BLaER1 treated with 17β-estradiol and CSF1 and Interleukin-3, amounts not matched to agents 10 nM and 100 nM (cell line): ENCODE data around the gene EEFSEC.

Experiments used
- H3K27ac ChIP-seq, 11 experiments: shearing (Covaris generic); formaldehyde crosslinking; 2 replicates each; pipeline ENCODE4 v1.8.1; 2022
- H3K27me3 ChIP-seq, 11 experiments: shearing (Covaris generic); formaldehyde crosslinking; 2 replicates each; pipeline ENCODE4 v1.8.1; 2022
- H3K36me3 ChIP-seq, 11 experiments: shearing (Covaris generic); formaldehyde crosslinking; 2 replicates each; pipeline ENCODE4 v1.8.1; 2022
- H3K4me1 ChIP-seq, 10 experiments: shearing (Covaris generic); formaldehyde crosslinking; 2 replicates each; pipeline ENCODE4 v1.8.1; 2022
- H3K4me2 ChIP-seq, 11 experiments: shearing (Covaris generic); formaldehyde crosslinking; 2 replicates each; pipeline ENCODE4 v1.8.1; 2022
- H3K4me3 ChIP-seq, 10 experiments: shearing (Covaris generic); formaldehyde crosslinking; 2 replicates each; pipeline ENCODE4 v1.8.1; 2022
- H3K9ac ChIP-seq, 11 experiments: shearing (Covaris generic); formaldehyde crosslinking; 2 replicates each; pipeline ENCODE4 v1.8.1; 2022
- H3K9me3 ChIP-seq, 11 experiments: shearing (Covaris generic); formaldehyde crosslinking; replicated peaks in 1 of 11; 2 replicates each; pipeline ENCODE4 v1.8.1; 2022
- H4K20me1 ChIP-seq, 11 experiments: shearing (Covaris generic); formaldehyde crosslinking; 2 replicates each; pipeline ENCODE4 v1.8.1; 2022
- Cebpa-rat ChIP-seq, 11 experiments: shearing (Covaris generic); IDR thresholded peaks; 2 replicates each; pipeline ENCODE4 v1.8.1; 2022

EEFSEC gene

GRCh38 chr3:128226186-128226725, 73.0 kb downstream of the EEFSEC start:
- Histone ChIP-seq H3K27ac (no peak overlapping the region), H3K36me3 (peaks cover 5 to 24% (median 12%) of the 10 kb centered on the region in 11 experiments; a peak in 15 of 22 replicates), H3K4me1 (no peaks in the 10 kb centered on the region), H3K4me2 (no peak overlapping the region), H3K9me3 (peaks cover 22 to 28% (median 25%) of the 10 kb centered on the region in 11 experiments), H3K9ac (no peak overlapping the region), H3K4me3 (no peak overlapping the region), H4K20me1 (peaks cover 0 to 44% (median 5%) of the 10 kb centered on the region in 11 experiments; a peak in 12 of 22 replicates), H3K27me3 (no peaks in the 10 kb centered on the region)
- TF ChIP-seq Cebpa-rat (IDR thresholded peaks at IDR 0.05), result no peak

- no peak for TF ChIP-seq Cebpa-rat (IDR thresholded peaks at IDR 0.05)
- no peaks in the 10 kb centered on the region for H3K27me3 ChIP-seq
- no peak overlapping the region for H3K9ac ChIP-seq
- H3K4me2 ChIP-seq, result no peak overlapping the region
- H3K27ac ChIP-seq, result no peak overlapping the region
- H4K20me1 ChIP-seq, result peaks cover 0 to 49% (median 6%) of the 10 kb centered on the region in 11 experiments; a peak in 12 of 22 replicates
- H3K36me3 ChIP-seq, result peaks cover 5 to 20% (median 11%) of the 10 kb centered on the region in 11 experiments; a peak in 13 of 22 replicates
- H3K9me3 ChIP-seq, result peaks cover 17 to 22% (median 18%) of the 10 kb centered on the region in 11 experiments
- H3K4me3 ChIP-seq, result no peak overlapping the region
- H3K4me1 ChIP-seq, result no peaks in the 10 kb centered on the region
These were observed 73.6 kb downstream of the EEFSEC start for GRCh38 chr3:128226795-128227395.

GRCh38 chr3:128227507-128227906, 74.2 kb downstream of the EEFSEC start:
- H3K36me3 ChIP-seq, result peaks cover 5 to 14% (median 11%) of the 10 kb centered on the region in 11 experiments; a peak in 12 of 22 replicates
- H3K4me2 ChIP-seq, result no peak overlapping the region
- no peaks in the 10 kb centered on the region for H3K27me3 ChIP-seq
- peaks cover 0 to 49% (median 6%) of the 10 kb centered on the region in 11 experiments; a peak in 13 of 22 replicates for H4K20me1 ChIP-seq
- peaks cover 0 to 4% (median 0%) of the 10 kb centered on the region in 10 experiments; a peak in 4 of 20 replicates for H3K4me1 ChIP-seq
- no peak overlapping the region for H3K9ac ChIP-seq
- no peak overlapping the region for H3K27ac ChIP-seq
- no peak overlapping the region for H3K4me3 ChIP-seq
- peaks cover 11 to 16% (median 12%) of the 10 kb centered on the region in 11 experiments for H3K9me3 ChIP-seq
- no peak for TF ChIP-seq Cebpa-rat (IDR thresholded peaks at IDR 0.05)

- H3K4me1 ChIP-seq, result peaks cover 0 to 10% (median 0%) of the 10 kb centered on the region in 10 experiments; a peak in 4 of 20 replicates
- H3K36me3 ChIP-seq, result peaks cover 0 to 5% (median 1%) of the 10 kb centered on the region in 11 experiments; a peak in 7 of 22 replicates
- no peak overlapping the region for H3K4me3 ChIP-seq
- peaks cover 2 to 7% (median 3%) of the 10 kb centered on the region in 11 experiments for H3K9me3 ChIP-seq
- no peaks in the 10 kb centered on the region for H3K27me3 ChIP-seq
- peaks cover 0 to 54% (median 7%) of the 10 kb centered on the region in 11 experiments; a peak in 13 of 22 replicates for H4K20me1 ChIP-seq
- no peak overlapping the region for H3K27ac ChIP-seq
- H3K4me2 ChIP-seq, result no peak overlapping the region
- no peak overlapping the region for H3K9ac ChIP-seq
- no peak for TF ChIP-seq Cebpa-rat (IDR thresholded peaks at IDR 0.05)
These were observed 75.2 kb downstream of the EEFSEC start for GRCh38 chr3:128228366-128228910.

- Histone ChIP-seq H3K27ac (no peak overlapping the region), H3K9me3 (no peaks in the 10 kb centered on the region), H3K9ac (no peak overlapping the region), H4K20me1 (peaks cover 0 to 54% (median 7%) of the 10 kb centered on the region in 11 experiments; a peak in 13 of 22 replicates), H3K4me3 (no peak overlapping the region), H3K36me3 (no peaks in the 10 kb centered on the region), H3K4me2 (no peak overlapping the region), H3K27me3 (no peaks in the 10 kb centered on the region), H3K4me1 (peaks cover 0 to 10% (median 0%) of the 10 kb centered on the region in 10 experiments; a peak in 4 of 20 replicates)
- no peak for TF ChIP-seq Cebpa-rat (IDR thresholded peaks at IDR 0.05)
These were observed 76.0 kb downstream of the EEFSEC start for GRCh38 chr3:128229106-128229857.

- H3K9me3 ChIP-seq, result no peaks in the 10 kb centered on the region
- H3K9ac ChIP-seq, result no peak overlapping the region
- H3K4me3 ChIP-seq, result no peak overlapping the region
- H3K36me3 ChIP-seq, result no peaks in the 10 kb centered on the region
- no peak overlapping the region for H3K27ac ChIP-seq
- H3K4me2 ChIP-seq, result no peak overlapping the region
- no peaks in the 10 kb centered on the region for H3K27me3 ChIP-seq
- H4K20me1 ChIP-seq, result peaks cover 0 to 55% (median 8%) of the 10 kb centered on the region in 11 experiments; a peak in 12 of 22 replicates
- H3K4me1 ChIP-seq, result peaks cover 6 to 20% (median 9%) of the 10 kb centered on the region in 10 experiments; a peak in 16 of 20 replicates
- TF ChIP-seq Cebpa-rat (IDR thresholded peaks at IDR 0.05), result no peak
These were observed 78.3 kb downstream of the EEFSEC start for GRCh38 chr3:128231606-128232005.

- H3K36me3 ChIP-seq, result no peaks in the 10 kb centered on the region
- H3K9ac ChIP-seq, result no peak overlapping the region
- no peak overlapping the region for H3K27ac ChIP-seq
- peaks cover 0 to 53% (median 13%) of the 10 kb centered on the region in 11 experiments; a peak in 14 of 22 replicates for H4K20me1 ChIP-seq
- H3K4me3 ChIP-seq, result no peak overlapping the region
- H3K4me1 ChIP-seq, result peaks cover 9 to 23% (median 10%) of the 10 kb centered on the region in 10 experiments; a peak in 16 of 20 replicates
- no peaks in the 10 kb centered on the region for H3K27me3 ChIP-seq
- H3K4me2 ChIP-seq, result peak overlapping the region in 1 of 11 experiments; percentile 60; a peak in 2 of 22 replicates
- no peak for TF ChIP-seq Cebpa-rat (IDR thresholded peaks at IDR 0.05)
- no peaks in the 10 kb centered on the region for H3K9me3 ChIP-seq
These were observed 79.3 kb downstream of the EEFSEC start for GRCh38 chr3:128232376-128233178.

GRCh38 chr3:128235207-128235926, 82.1 kb downstream of the EEFSEC start:
- H4K20me1 ChIP-seq, result peaks cover 0 to 52% (median 16%) of the 10 kb centered on the region in 11 experiments; a peak in 12 of 22 replicates
- H3K4me3 ChIP-seq, result no peak overlapping the region
- no peak overlapping the region for H3K4me2 ChIP-seq
- H3K4me1 ChIP-seq, result peaks cover 9 to 30% (median 13%) of the 10 kb centered on the region in 10 experiments; a peak in 16 of 20 replicates
- no peak overlapping the region for H3K27ac ChIP-seq
- TF ChIP-seq Cebpa-rat (IDR thresholded peaks at IDR 0.05), result no peak
- no peaks in the 10 kb centered on the region for H3K27me3 ChIP-seq
- no peaks in the 10 kb centered on the region for H3K9me3 ChIP-seq
- H3K9ac ChIP-seq, result no peak overlapping the region
- no peaks in the 10 kb centered on the region for H3K36me3 ChIP-seq
